ENCODE results near the gene SYNPO.

DNA sequence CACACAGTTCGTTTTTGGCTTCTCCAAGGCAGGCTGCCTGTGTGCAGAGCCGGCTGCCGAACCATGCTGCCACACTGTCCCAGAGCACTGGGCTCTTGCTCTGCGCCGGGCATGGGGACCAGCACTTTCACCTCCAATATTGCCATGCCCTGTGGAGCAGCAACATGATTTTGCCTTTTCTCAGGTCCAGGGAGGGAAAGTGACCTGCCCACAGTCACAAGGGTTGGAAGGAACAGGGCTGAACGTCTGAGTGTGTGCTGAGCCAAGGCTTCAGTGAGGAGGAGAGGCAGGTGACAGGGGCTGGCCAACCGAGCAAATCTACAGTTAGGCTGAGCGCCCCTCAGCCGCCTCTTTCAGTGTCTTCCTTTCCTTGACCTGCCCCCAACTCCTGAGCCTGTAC is 34.0 kb upstream of the SYNPO start:
- TF ChIP-seq EZH2 (IDR thresholded peaks at IDR 0.05; ENCODE audit: low read length) = no peak
- TF ChIP-seq, protein P1, sequence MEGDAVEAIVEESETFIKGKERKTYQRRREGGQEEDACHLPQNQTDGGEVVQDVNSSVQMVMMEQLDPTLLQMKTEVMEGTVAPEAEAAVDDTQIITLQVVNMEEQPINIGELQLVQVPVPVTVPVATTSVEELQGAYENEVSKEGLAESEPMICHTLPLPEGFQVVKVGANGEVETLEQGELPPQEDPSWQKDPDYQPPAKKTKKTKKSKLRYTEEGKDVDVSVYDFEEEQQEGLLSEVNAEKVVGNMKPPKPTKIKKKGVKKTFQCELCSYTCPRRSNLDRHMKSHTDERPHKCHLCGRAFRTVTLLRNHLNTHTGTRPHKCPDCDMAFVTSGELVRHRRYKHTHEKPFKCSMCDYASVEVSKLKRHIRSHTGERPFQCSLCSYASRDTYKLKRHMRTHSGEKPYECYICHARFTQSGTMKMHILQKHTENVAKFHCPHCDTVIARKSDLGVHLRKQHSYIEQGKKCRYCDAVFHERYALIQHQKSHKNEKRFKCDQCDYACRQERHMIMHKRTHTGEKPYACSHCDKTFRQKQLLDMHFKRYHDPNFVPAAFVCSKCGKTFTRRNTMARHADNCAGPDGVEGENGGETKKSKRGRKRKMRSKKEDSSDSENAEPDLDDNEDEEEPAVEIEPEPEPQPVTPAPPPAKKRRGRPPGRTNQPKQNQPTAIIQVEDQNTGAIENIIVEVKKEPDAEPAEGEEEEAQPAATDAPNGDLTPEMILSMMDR (optimal IDR thresholded peaks at IDR 0.05 in 1 of 3, IDR thresholded peaks at IDR 0.05 in 1 of 3, conservative IDR thresholded peaks at IDR 0.05 in 1 of 3; ENCODE audit: extremely low read depth in 1 of 3, insufficient read depth in 2 of 3, low read length in 3 of 3) = no peak
